IgD-negative memory B cell (primary cell): ENCODE measurements around the gene AADAT. TPM values are rescaled to one million over a fixed set of nuclear protein-coding genes. Genes with fewer than 3 reads are reported as not detected.
"Not testable (repeated sequence)": the region's sequence is repeated elsewhere in the genome, so short reads cannot be mapped to it uniquely, and the experiment has no call there.

Source experiments
- H3K27ac Mint-ChIP-seq, 3 donors: one replicate each; pipeline ENCODE4 v1.8.0; 2020 to 2022; ENCODE audit warnings: mild to moderate bottlenecking in 3 of 3, mixed read lengths in 3 of 3, moderate library complexity in 1 of 3
- H3K27me3 Mint-ChIP-seq: one replicate; pipeline ENCODE4 v1.8.0; 2021; ENCODE audit warnings: mixed read lengths
- H3K36me3 Mint-ChIP-seq: one replicate; pipeline ENCODE4 v1.8.0; 2020; ENCODE audit warnings: mild to moderate bottlenecking, mixed read lengths
- H3K4me1 Mint-ChIP-seq, 3 donors: one replicate each; pipeline ENCODE4 v1.8.0; 2020 to 2022; ENCODE audit warnings: mixed read lengths in 3 of 3, mild to moderate bottlenecking in 1 of 3
- H3K4me3 Mint-ChIP-seq, 4 donors: one replicate each; pipeline ENCODE4 v1.8.0; 2020 to 2022; ENCODE audit warnings: mild to moderate bottlenecking in 4 of 4, mixed read lengths in 4 of 4, moderate library complexity in 3 of 4
- H3K9me3 Mint-ChIP-seq, 3 donors: one replicate each; pipeline ENCODE4 v1.8.0; 2020 to 2021; ENCODE audit warnings: mixed read lengths in 3 of 3, mild to moderate bottlenecking in 1 of 3
- polyA plus RNA-seq: library from polyadenylated mRNA; unstranded; fragments of 300-500 nt; fragmentation: Illumina TruSeq; gene quantifications from one replicate; pipeline ENCODE4 v1.2.3, GENCODE V29; 2021

Gene AADAT
- polyA plus RNA-seq, 1 donor from 2014 or later: not detected

DNA sequence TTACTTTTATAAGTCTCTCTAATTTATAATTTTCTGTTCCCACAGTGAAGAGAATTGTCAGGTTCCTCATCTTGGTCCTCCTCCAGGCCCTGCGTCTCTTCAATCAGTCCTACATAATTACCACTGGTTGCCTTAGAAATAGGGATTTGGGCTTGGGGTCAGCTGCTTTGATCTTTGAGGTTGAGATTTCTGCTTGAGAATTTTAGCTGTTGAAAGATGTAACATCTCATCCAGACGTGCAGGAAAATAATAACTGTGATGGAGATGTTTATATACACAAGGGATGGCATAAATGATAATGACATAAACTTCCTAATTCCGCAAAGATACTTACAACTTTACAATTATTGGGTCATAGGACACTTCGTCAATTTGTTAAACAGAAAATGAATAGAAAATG is 30.3 kb downstream of the AADAT start:
- Mint-ChIP-seq H3K9me3 (no peaks in the 10 kb centered on the region), H3K4me1 (no peaks in the 10 kb centered on the region), H3K27me3 (peaks cover 4% of the 10 kb centered on the region), H3K27ac (no peak overlapping the region), H3K36me3 (no peaks in the 10 kb centered on the region), H3K4me3 (no peak overlapping the region)

DNA sequence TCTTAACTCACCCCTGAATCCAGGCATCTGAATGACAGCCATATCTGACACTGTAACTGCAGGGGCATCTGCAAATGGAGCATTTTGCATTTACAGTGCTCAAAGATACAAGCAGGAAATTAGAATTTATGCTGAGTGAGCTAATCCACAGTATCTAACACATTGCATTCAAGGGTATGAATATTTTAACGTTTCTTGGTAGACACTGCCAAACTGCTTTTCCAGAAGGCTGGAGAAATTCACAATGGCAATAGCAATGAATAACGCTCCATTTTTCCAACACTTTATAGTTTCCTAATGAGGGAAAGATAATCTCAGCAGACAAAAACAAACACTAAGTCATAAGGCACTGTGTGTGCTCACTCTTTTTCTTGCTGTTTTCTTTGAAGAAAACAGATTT is 30.9 kb downstream of the AADAT start:
- Mint-ChIP-seq H3K36me3 (peaks cover 1% of the 10 kb centered on the region), H3K27ac (no peak overlapping the region), H3K4me3 (no peak overlapping the region), H3K9me3 (no peaks in the 10 kb centered on the region), H3K27me3 (peaks cover 4% of the 10 kb centered on the region), H3K4me1 (no peaks in the 10 kb centered on the region)

DNA sequence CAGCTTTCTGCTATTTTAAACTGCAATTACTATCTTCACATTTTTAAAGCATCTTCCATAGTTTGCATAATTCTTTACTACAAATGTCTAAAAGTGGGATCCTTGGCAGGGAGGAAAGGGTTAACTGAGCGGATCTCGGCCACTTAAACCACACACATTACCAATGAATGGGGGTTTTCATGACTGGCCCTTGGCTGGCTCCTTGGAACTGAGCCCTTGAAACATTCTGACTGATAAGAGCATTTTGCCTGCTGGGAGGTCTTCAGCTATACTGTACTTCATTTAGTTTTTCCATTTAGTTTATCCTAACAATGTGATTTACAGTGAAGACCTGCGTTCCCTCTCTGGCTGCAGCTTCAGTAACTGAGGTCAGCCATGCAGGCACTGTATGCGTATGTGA is 31.9 kb downstream of the AADAT start:
- H3K36me3 Mint-ChIP-seq: peaks cover 4% of the 10 kb centered on the region
- no peaks in the 10 kb centered on the region for H3K9me3 Mint-ChIP-seq
- no peaks in the 10 kb centered on the region for H3K4me1 Mint-ChIP-seq
- no peak overlapping the region for H3K4me3 Mint-ChIP-seq
- H3K27me3 Mint-ChIP-seq: peaks cover 4% of the 10 kb centered on the region
- H3K27ac Mint-ChIP-seq: no peak overlapping the region

DNA sequence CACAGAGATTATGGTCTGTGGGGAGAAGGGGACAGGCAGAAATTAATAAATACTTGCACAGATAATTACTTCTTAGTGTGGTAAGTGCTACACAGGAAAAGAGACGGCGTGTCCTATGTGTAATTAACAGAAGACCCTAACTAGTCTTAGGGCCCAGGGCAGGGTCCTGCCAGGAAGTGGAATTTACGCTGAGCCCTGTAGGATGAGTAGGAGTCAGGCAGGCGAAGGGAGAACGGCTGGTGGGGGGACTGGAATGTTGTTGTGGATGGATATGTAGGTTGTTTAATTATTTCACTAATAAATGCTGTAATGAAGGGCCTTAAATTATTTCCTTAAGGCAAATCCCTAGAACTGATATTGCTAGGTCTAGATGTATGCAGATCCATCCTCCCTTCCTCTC is 36.8 kb downstream of the AADAT start:
- Mint-ChIP-seq H3K4me1 (no peaks in the 10 kb centered on the region), H3K36me3 (peaks cover 4% of the 10 kb centered on the region), H3K27ac (no peak overlapping the region), H3K4me3 (no peak overlapping the region), H3K27me3 (peaks cover 7% of the 10 kb centered on the region), H3K9me3 (no peaks in the 10 kb centered on the region)

DNA sequence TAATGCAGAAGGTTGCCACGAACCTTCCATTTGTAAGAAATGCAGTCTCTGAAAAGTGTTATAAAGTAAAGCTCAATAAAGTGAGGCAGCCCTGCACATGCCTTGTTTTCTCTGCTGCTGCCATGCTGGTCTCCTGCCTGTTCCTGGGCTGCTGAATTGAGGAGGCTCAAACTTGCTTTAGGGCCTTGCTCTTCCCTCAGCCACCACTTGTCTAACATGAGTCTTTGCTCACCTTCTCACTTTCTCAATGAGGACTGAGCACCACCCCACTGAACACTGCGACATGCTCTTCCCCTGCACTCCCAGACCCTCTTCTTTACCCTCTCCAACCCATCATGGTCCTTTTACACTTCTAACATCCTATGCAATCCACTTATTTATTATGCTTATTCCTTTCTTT is 38.4 kb downstream of the AADAT start:
- Mint-ChIP-seq H3K9me3 (no peaks in the 10 kb centered on the region), H3K36me3 (peaks cover 4% of the 10 kb centered on the region), H3K27ac (no peak overlapping the region), H3K4me3 (no peak overlapping the region), H3K4me1 (no peaks in the 10 kb centered on the region), H3K27me3 (peaks cover 9% of the 10 kb centered on the region)

DNA sequence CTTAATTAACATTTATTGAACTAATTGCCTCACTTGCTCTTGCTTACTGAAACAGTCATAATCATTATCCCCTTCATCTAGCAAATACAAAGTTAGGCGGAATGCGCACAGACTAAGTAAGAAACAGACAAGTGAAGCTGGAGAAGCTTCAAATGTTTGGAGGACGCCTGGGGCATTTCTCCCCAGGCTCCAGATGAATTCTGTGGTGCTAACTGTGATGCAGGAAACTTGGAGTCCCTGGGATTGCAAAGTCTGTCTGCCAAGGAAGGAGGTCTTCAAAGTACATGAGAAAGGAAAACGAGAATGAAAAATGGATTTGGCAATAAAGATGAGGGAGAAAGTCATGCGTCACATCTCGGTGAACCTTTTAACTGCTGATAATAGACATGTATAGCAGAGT is 40.0 kb downstream of the AADAT start:
- Mint-ChIP-seq H3K4me3 (no peak overlapping the region), H3K27me3 (peaks cover 7% of the 10 kb centered on the region), H3K27ac (no peak overlapping the region), H3K9me3 (no peaks in the 10 kb centered on the region), H3K4me1 (no peaks in the 10 kb centered on the region), H3K36me3 (peaks cover 4% of the 10 kb centered on the region)

DNA sequence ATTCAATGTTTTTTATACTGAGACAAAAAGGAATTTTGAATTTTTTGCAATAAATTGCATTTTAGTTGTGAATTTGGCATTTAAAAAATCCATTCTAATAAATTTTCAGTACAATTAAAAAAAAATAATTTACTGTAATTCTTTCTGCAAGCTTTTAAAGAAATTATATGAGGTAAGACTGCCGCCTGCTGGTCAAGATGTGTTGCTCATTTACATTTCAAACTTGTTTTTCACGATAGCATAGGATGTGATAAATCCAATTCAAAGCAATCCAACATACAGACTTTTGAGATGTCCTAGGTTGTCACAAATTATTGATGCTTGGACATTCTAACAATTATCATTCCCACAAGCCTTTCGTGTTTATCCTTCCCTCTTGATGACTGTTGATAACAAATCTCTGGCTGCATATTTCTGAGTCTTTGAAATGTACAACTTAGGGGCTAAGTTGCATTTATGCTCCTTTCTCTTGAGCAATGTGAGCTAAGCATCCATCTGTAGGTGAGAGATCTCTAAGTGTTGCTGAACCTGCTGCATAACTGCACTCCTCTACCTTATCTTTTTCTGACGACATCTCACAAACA is 41.9 kb downstream of the AADAT start:
- Mint-ChIP-seq H3K4me3 (no peak overlapping the region), H3K27ac (no peak overlapping the region), H3K9me3 (no peaks in the 10 kb centered on the region), H3K27me3 (peaks cover 8% of the 10 kb centered on the region), H3K4me1 (no peaks in the 10 kb centered on the region), H3K36me3 (no peaks in the 10 kb centered on the region)

DNA sequence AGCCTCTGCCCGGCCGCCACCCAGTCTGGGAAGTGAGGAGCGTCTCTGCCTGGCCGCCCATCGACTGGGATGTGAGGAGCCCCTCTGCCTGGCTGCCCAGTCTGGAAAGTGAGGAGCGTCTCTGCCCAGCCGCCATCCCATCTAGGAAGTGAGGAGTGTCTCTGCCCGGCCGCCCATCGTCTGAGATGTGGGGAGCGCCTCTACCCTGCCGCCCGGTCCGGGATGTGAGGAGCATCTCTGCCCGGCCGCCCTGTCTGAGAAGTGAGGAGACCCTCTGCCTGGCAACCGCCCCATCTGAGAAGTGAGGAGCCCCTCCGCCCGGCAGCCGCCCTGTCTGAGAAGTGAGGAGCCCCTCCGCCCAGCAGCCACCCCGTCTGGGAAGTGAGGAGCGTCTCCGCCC is 43.6 kb downstream of the AADAT start:
- not testable (repeated sequence) for H3K4me1 Mint-ChIP-seq

DNA sequence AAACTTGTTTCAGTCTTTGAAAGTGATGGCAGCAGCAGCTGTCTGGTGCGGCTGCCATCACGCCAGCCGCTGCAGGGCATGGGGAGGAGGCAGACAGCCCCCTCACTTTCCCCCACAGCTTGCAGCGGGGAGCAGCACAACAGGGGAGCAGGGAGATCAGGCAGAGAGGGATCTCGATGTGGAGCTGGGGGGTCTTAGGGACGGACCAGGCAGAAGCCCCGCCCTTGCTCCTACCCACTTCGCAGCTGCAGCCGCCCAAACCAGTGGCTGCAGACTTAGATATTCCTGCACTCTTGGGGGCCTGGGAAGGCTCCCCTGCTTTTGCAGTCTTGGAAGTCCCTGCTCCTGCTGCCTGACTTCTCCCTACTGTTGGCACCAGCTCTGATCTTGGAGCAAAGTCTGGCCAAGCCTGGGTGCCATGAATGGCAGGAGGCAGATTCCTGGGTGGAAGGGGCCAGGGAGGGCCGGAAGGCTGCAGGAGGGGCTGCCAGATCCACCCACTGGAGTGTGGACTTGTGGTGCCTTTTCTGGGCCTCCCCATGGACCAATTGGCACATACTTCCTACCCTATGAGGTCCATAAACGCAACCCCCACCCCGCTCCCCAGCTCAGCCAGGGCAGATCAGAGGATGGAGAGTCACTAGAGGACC is 49.6 kb downstream of the AADAT start:
- H3K27me3 Mint-ChIP-seq: peaks cover 2% of the 10 kb centered on the region
- no peaks in the 10 kb centered on the region for H3K9me3 Mint-ChIP-seq
- H3K4me3 Mint-ChIP-seq: no peak overlapping the region
- H3K27ac Mint-ChIP-seq: no peak overlapping the region
- H3K36me3 Mint-ChIP-seq: no peaks in the 10 kb centered on the region
- H3K4me1 Mint-ChIP-seq: no peaks in the 10 kb centered on the region

More for the DNA sequence above, 43.6 kb downstream of the AADAT start:
- H3K27ac Mint-ChIP-seq, H3K27me3 Mint-ChIP-seq, H3K9me3 Mint-ChIP-seq, H3K4me3 Mint-ChIP-seq, H3K36me3 Mint-ChIP-seq: not testable (repeated sequence)

DNA sequence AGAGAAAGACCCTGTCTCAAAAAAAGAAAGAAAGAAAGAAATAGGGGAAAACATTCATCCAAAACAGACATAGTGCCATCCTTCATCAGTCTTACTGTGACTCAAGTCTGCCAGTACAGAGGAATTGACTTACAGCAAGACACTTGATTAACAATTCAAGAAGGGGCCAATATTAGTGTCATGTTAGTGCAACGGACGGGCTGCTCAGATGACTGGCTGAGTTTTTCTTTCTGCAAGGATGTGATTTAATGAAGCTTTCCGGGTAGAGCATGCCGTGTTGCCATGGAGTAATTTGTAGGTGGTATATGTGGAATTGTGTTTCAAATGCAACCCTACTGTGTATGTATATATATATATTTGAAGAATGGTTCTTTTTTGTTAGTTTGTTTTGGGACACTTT is 51.0 kb downstream of the AADAT start:
- H3K27ac Mint-ChIP-seq: no peak overlapping the region
- peaks cover 2% of the 10 kb centered on the region for H3K27me3 Mint-ChIP-seq
- no peaks in the 10 kb centered on the region for H3K9me3 Mint-ChIP-seq
- no peak overlapping the region for H3K4me3 Mint-ChIP-seq
- no peaks in the 10 kb centered on the region for H3K36me3 Mint-ChIP-seq
- no peaks in the 10 kb centered on the region for H3K4me1 Mint-ChIP-seq

DNA sequence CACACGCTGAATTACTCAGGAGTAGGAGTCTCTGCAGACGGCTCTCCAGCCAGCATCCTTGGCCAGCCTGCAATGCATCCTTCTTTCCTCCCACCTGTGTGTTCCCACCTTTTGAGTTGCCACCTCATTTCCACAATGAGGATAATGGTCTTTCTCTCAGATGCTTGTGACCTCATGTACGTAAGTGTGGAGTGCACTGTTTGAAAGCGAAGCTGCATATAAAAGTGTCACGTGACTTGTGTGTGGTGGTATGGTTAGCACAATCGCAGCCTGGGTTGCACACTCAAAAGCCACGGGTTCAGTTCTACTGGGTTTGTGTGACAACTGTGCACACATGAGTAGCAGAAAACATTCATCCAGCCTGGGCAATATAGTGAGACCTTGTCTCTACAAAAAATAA is 51.5 kb downstream of the AADAT start:
- H3K4me3 Mint-ChIP-seq: no peak overlapping the region
- H3K36me3 Mint-ChIP-seq: no peaks in the 10 kb centered on the region
- H3K27me3 Mint-ChIP-seq: peaks cover 2% of the 10 kb centered on the region
- no peak overlapping the region for H3K27ac Mint-ChIP-seq
- no peaks in the 10 kb centered on the region for H3K9me3 Mint-ChIP-seq
- H3K4me1 Mint-ChIP-seq: no peaks in the 10 kb centered on the region

DNA sequence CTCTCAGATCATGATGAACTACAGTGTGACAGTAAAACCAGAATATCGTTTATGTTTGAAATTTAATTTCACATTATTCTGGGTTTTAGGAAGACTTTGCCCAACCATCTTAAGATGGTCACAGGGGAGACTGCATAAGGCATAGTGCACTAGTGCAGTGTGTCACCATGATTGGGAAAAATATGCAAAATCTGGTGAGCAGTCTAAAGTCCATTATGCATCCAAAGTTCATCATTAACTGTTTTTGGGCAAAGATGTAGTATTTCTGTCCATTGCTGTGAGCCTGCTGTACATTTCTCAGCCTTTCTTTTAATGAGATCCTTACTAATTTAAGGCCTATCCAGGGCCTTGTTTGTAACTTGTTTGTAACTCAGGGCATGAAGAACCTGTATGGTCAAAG is 52.3 kb downstream of the AADAT start:
- Mint-ChIP-seq H3K27me3 (no peaks in the 10 kb centered on the region), H3K4me1 (no peaks in the 10 kb centered on the region), H3K4me3 (no peak overlapping the region), H3K36me3 (no peaks in the 10 kb centered on the region), H3K27ac (no peak overlapping the region), H3K9me3 (no peaks in the 10 kb centered on the region)

DNA sequence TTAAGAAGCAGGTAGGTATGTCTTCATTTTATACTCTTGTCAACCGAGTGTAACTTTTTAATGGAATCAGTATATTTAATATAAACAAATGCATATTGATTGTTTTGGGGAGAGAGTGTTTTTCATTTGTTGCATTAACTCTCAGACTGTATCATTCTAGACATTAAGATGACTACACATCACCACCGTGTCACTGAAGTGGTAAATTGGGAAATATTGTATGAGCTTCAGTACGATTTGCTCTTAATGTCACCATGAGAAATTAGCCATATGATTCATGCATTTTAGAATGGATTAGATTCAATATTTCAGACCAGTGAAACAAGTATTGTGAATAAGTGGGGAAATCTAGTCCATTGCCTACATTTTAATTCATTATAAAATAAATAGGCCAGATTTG is 53.9 kb downstream of the AADAT start:
- H3K27me3 Mint-ChIP-seq: peaks cover 2% of the 10 kb centered on the region
- no peaks in the 10 kb centered on the region for H3K9me3 Mint-ChIP-seq
- no peaks in the 10 kb centered on the region for H3K4me1 Mint-ChIP-seq
- H3K4me3 Mint-ChIP-seq: no peak overlapping the region
- H3K36me3 Mint-ChIP-seq: no peaks in the 10 kb centered on the region
- H3K27ac Mint-ChIP-seq: no peak overlapping the region

DNA sequence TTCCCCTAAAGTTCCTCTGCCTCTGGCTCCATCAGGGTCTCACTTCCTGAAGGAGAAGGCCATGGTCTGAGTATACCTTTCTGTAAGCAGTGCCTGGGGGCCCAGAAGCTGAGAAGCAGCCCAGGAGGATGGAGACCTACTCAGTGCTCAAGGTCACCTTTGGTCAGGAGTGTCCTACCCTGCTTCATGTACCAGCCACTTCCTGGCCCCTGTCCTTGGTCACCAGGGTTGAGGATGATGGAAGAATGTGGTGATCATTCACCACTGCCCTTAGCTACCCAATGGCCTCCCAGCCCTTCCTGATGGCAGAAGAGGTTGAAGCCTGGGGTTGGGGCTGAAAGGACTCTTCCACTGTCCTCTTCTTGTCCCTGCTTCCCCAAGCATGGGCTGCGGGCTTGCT is 54.5 kb downstream of the AADAT start:
- H3K27ac Mint-ChIP-seq: no peak overlapping the region
- peaks cover 2% of the 10 kb centered on the region for H3K27me3 Mint-ChIP-seq
- no peak overlapping the region for H3K4me3 Mint-ChIP-seq
- no peaks in the 10 kb centered on the region for H3K9me3 Mint-ChIP-seq
- H3K36me3 Mint-ChIP-seq: no peaks in the 10 kb centered on the region
- H3K4me1 Mint-ChIP-seq: no peaks in the 10 kb centered on the region

DNA sequence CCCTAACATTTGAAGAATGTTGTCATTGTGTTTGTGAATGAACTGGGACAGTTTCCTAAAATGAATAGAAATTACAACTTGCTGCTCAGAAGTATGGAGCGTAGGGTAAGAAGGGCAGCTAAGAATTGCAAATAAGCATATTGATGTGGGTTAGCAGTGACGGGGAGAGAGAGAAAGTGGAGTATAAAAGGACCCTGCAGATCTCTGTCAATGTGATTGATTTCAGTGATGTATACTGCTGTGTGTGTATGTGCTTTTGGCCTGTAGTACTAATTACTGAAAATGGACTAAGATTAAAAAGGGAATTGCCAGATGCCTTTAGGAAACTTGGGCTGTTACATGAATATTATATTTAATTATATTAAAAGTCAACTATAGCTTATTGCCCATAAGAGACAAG is 55.8 kb downstream of the AADAT start:
- no peaks in the 10 kb centered on the region for H3K36me3 Mint-ChIP-seq
- H3K4me3 Mint-ChIP-seq: no peak overlapping the region
- H3K9me3 Mint-ChIP-seq: no peaks in the 10 kb centered on the region
- H3K27me3 Mint-ChIP-seq: peaks cover 8% of the 10 kb centered on the region
- no peak overlapping the region for H3K27ac Mint-ChIP-seq
- peaks cover 0 to 2% (median 0%) of the 10 kb centered on the region in 3 donors for H3K4me1 Mint-ChIP-seq

DNA sequence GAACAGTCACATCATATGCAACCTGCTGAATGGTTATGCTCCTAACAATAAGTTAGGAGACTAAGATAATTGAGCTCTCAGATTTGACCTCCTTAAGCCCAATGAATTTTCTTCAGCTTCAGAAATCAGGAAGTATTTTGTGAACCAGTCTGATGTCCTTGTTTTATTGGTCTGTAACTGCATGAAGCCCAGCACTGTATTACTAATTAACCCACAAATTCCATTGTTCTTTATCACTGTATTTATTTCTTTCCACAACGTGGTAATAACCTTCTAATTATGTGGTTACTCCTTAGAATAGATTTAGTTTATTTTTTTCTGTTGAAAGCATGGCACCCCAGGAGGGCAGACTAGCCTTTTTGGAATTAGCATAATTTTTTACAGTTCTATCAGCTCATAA is 59.6 kb downstream of the AADAT start:
- Mint-ChIP-seq H3K27ac (no peak overlapping the region), H3K4me1 (peaks cover 2 to 6% (median 5%) of the 10 kb centered on the region in 3 donors), H3K4me3 (peak overlapping the region in 1 of 4 donors; percentile 13), H3K9me3 (no peaks in the 10 kb centered on the region), H3K27me3 (peaks cover 20% of the 10 kb centered on the region), H3K36me3 (no peaks in the 10 kb centered on the region)
